SK-N-SH (cell line): ENCODE data around the gene UFSP1. TPM values are rescaled to one million over a fixed set of nuclear protein-coding genes. Genes with fewer than 3 reads are reported as not detected.
A peak's percentile ranks its signal among the peaks of the same experiment; 100 is the strongest.

Experiments used
- CTCF ChIA-PET: fragments of 300-600, 350-600 bp; formaldehyde crosslinking; extraction: SDS; loops from one replicate; lab custom pipeline; 2021; lab: Yijun Ruan, JAX
- POLR2A ChIA-PET: fragments of 350-600 bp; sonication (Branson Sonifier 250); formaldehyde crosslinking; extraction: SDS; loops from one replicate; lab custom pipeline; 2020; ENCODE audit warnings: antibody characterized with exemption, inconsistent platforms; lab: Yijun Ruan, JAX
- DNase-seq: peaks from one replicate; pipeline ENCODE4 v3.0.0; 2012
- H2AFZ ChIP-seq: fragments of 200-600 bp; sonication (generic); 2 replicates; pipeline ENCODE4 v1.8.1; 2016; ENCODE audit warnings: antibody characterized with exemption, mild to moderate bottlenecking, low read depth
- H3F3A ChIP-seq: fragments of 200-600 bp; sonication (generic); replicated peaks from 2 replicates; pipeline ENCODE3; 2016; ENCODE audit warnings: antibody characterized with exemption, mild to moderate bottlenecking; ENCODE audit not compliant: insufficient read depth
- H3K27ac ChIP-seq, 2 experiments: fragments of 200-500 bp in 1 of 2; fragments of 200-600 bp in 1 of 2; sonication (Bioruptor generic) in 1 of 2; sonication (generic), shearing (Covaris generic) in 1 of 2; 2 replicates each; pipeline versions ENCODE4 v1.5.1 to v1.6.1; 2014 to 2016; ENCODE audit warnings: low read depth in 2 of 2, inconsistent platforms in 1 of 2, low read length in 1 of 2, mild to moderate bottlenecking in 1 of 2, mixed read lengths in 1 of 2
- H3K27me3 ChIP-seq: fragments of 200-600 bp; sonication (generic), shearing (Covaris generic); 2 replicates; pipeline ENCODE4 v1.6.1; 2016; ENCODE audit warnings: mixed run types; ENCODE audit not compliant: insufficient read depth
- H3K36me3 ChIP-seq, 2 experiments: fragments of 200-500 bp in 1 of 2; fragments of 200-600 bp in 1 of 2; sonication (Bioruptor generic) in 1 of 2; sonication (generic) in 1 of 2; replicated peaks in 1 of 2; 2 replicates each; pipeline versions ENCODE3 to v1.5.1; 2014 to 2016; ENCODE audit warnings: low read length in 1 of 2, mild to moderate bottlenecking in 1 of 2; ENCODE audit not compliant: insufficient read depth in 2 of 2, control insufficient read depth in 1 of 2
- H3K4me1 ChIP-seq, 2 experiments: fragments of 200-500 bp in 1 of 2; fragments of 200-600 bp in 1 of 2; sonication (Bioruptor generic) in 1 of 2; sonication (generic), shearing (Covaris generic) in 1 of 2; 2 replicates each; pipeline versions ENCODE4 v1.5.1 to v1.6.1; 2014 to 2016; ENCODE audit warnings: low read depth in 1 of 2, low read length in 1 of 2, mixed run types in 1 of 2; ENCODE audit not compliant: insufficient read depth in 2 of 2, control insufficient read depth in 1 of 2
- H3K4me2 ChIP-seq: fragments of 200-600 bp; sonication (generic), shearing (Covaris generic); 2 replicates; pipeline ENCODE4 v1.6.1; 2017; ENCODE audit warnings: mixed run types
- H3K4me3 ChIP-seq, 2 experiments: fragments of 200-500 bp in 1 of 2; fragments of 200-600 bp in 1 of 2; sonication (Bioruptor generic) in 1 of 2; sonication (generic), shearing (Covaris generic) in 1 of 2; 2 replicates each; pipeline versions ENCODE4 v1.5.1 to v1.8.1; 2014 to 2016; ENCODE audit warnings: low read depth in 2 of 2, inconsistent platforms in 1 of 2, low read length in 1 of 2, mild to moderate bottlenecking in 1 of 2, mixed read lengths in 1 of 2, moderate library complexity in 1 of 2
- H3K79me2 ChIP-seq: fragments of 200-600 bp; sonication (generic); 2 replicates; pipeline ENCODE4 v1.8.1; 2017; ENCODE audit warnings: mild to moderate bottlenecking; ENCODE audit not compliant: insufficient read depth
- H3K9ac ChIP-seq: fragments of 200-600 bp; sonication (generic); 2 replicates; pipeline ENCODE4 v1.6.1; 2017; ENCODE audit warnings: mixed run types
- H3K9me2 ChIP-seq: fragments of 200-600 bp; sonication (generic); 2 replicates; pipeline ENCODE4 v1.6.1; 2017; ENCODE audit warnings: mixed run types
- H3K9me3 ChIP-seq: fragments of 200-600 bp; sonication (generic); 2 replicates; pipeline ENCODE4 v1.6.1; 2017; ENCODE audit warnings: mixed run types, mild to moderate bottlenecking, moderate library complexity
- H4K20me1 ChIP-seq: fragments of 200-600 bp; sonication (generic); 2 replicates; pipeline ENCODE4 v1.6.1; 2017; ENCODE audit warnings: mild to moderate bottlenecking, mixed run types; ENCODE audit not compliant: insufficient read depth
- CTCF ChIP-seq: fragments of 200-600 bp; sonication (generic); IDR thresholded peaks from 2 replicates; pipeline ENCODE4 v1.6.1; 2017; ENCODE audit warnings: antibody characterized with exemption, mild to moderate bottlenecking, moderate library complexity
- EP300 ChIP-seq, 2 experiments: IDR thresholded peaks; 2 replicates each; pipeline versions ENCODE4 v1.4.0 to v1.6.1; 2012; ENCODE audit warnings: borderline replicate concordance in 1 of 2, low read depth in 1 of 2, low read length in 1 of 2
- FOXM1 ChIP-seq: IDR thresholded peaks from 2 replicates; pipeline ENCODE4 v1.4.0; 2012; ENCODE audit warnings: low read depth, mild to moderate bottlenecking
- RFX5 ChIP-seq: IDR thresholded peaks from 2 replicates; pipeline ENCODE4 v1.6.1; 2012; ENCODE audit warnings: mild to moderate bottlenecking, improper control_type of control experiment, low read length
- RXRA ChIP-seq: IDR thresholded peaks from 2 replicates; pipeline ENCODE4 v1.4.0; 2012; ENCODE audit warnings: low read depth, mild to moderate bottlenecking, borderline replicate concordance
- SIN3A ChIP-seq: IDR thresholded peaks from 2 replicates; pipeline ENCODE4 v1.6.1; 2012; ENCODE audit warnings: low read depth, mild to moderate bottlenecking, low read length, moderate library complexity, borderline replicate concordance
- SMC3 ChIP-seq: IDR thresholded peaks from 2 replicates; pipeline ENCODE4 v1.6.1; 2012; ENCODE audit warnings: low read depth, low read length, improper control_type of control experiment
- TAF1 ChIP-seq: IDR thresholded peaks from 2 replicates; pipeline ENCODE4 v1.6.1; 2012; ENCODE audit warnings: low read depth, mild to moderate bottlenecking, low read length, moderate library complexity, borderline replicate concordance
- TEAD4 ChIP-seq: IDR thresholded peaks from 2 replicates; pipeline ENCODE4 v1.4.0; 2012; ENCODE audit warnings: mild to moderate bottlenecking, borderline replicate concordance; ENCODE audit not compliant: insufficient read depth
- USF1 ChIP-seq: IDR thresholded peaks from 2 replicates; pipeline ENCODE4 v1.4.0; 2012; ENCODE audit warnings: low read depth, borderline replicate concordance
- USF2 ChIP-seq: fragments of 150-350 bp; IDR thresholded peaks from 2 replicates; pipeline ENCODE4 v1.6.1; 2017; ENCODE audit warnings: antibody characterized with exemption, low read length, low read depth, borderline replicate concordance
- WGBS: methylation state at CpG from one replicate; pipeline ENCODE4 v1.1.6; 2017; ENCODE audit warnings: low lambda C conversion rate; 5-methylcytosine and 5-hydroxymethylcytosine counted together
- polyA plus RNA-seq, 3 experiments: library from polyadenylated mRNA; depleted of rRNA; stranded (reverse); fragments of >200 nt; gene quantifications; 2 replicates each; pipeline ENCODE4 v1.2.3, GENCODE V29; 2012

The UFSP1 gene
- polyA plus RNA-seq, 1 of the 3 experiments (the other 2 are of a cell fraction), result 4.5 TPM

GRCh38 chr7:100854146-100854895 is 35.2 kb downstream of the UFSP1 start:
- Histone ChIP-seq H3K79me2 (peaks cover 28% of the 10 kb centered on the region; the same call in 1 of the 2 replicates), H3K9me3 (no peaks in the 10 kb centered on the region), H3K4me3 (no peak overlapping the region), H3K27ac (no peak overlapping the region), H2AFZ (no peak overlapping the region), H3K4me2 (0 out of 2 replicates have a peak overlapping the region, but pooled peaks have one; percentile 98), H3K4me1 (peaks cover 7% of the 10 kb centered on the region in 2 experiments; a peak in 2 of 4 replicates), H3K27me3 (no peaks in the 10 kb centered on the region), H3K9me2 (no peaks in the 10 kb centered on the region), H3F3A (no peaks in the 10 kb centered on the region), H4K20me1 (no peaks in the 10 kb centered on the region), H3K9ac (no peak overlapping the region), H3K36me3 (no peaks in the 10 kb centered on the region)
- POLR2A ChIA-PET, result interaction anchor here (0.8 to 2.9 kb wide), 2 partner anchors 21 to 54 kb away, joined by 3 to 30 read pairs; partner anchors contain the start of gene SRRT
- TF ChIP-seq TAF1 (no peak), SMC3 (no peak), RFX5 (no peak), TEAD4 (no peak), SIN3A (no peak), RXRA (no peak), EP300 (IDR thresholded peaks at IDR 0.05; ENCODE audit: borderline replicate concordance in 1 of 2, low read depth in 1 of 2, low read length in 1 of 2) (no peak), CTCF (no peak), USF1 (no peak), USF2 (no peak), FOXM1 (no peak)
- CTCF ChIA-PET, result interaction anchor here (0.6 to 19.3 kb wide), 9 partner anchors 11 to 221 kb away, joined by 3 to 398 read pairs (median 5); partner anchors contain the start of genes EPO, GIGYF1 and POP7
- DNase-seq, result no peak
- 91% methylated on average over 14 of the region's 14 CpGs for WGBS
